Astrocyte of the spinal cord (primary cell): ENCODE measurements around the gene CLDN3.

Experiments used
- DNase-seq: peaks from one replicate; pipeline ENCODE4 v3.0.0; 2011; ENCODE audit warnings: low read depth, low spot score
- H3K4me3 ChIP-seq: 2 replicates; pipeline ENCODE4 v1.5.1; 2011; ENCODE audit warnings: low read depth, mild to moderate bottlenecking, low read length, moderate library complexity
- CTCF ChIP-seq: IDR thresholded peaks from 2 replicates; pipeline ENCODE4 v1.5.1; 2012; ENCODE audit warnings: low read depth, mild to moderate bottlenecking, low read length, inconsistent platforms
- in situ Hi-C: cut with HindIII; loops from 2 replicates; pipeline ENCODE4 v1.10.0; 2017; ENCODE audit warnings: low sequenced_read_pairs

The CLDN3 gene

GRCh38 chr7:73770860-73771670 is 995 bp upstream of the CLDN3 start:
- DNase-seq, result no peak
- no peak for TF ChIP-seq CTCF
- H3K4me3 ChIP-seq, result no peak overlapping the region
- in situ Hi-C loops, result no loop called here

GRCh38 chr7:73769481-73770001 is 529 bp downstream of the CLDN3 start:
- no peak for TF ChIP-seq CTCF
- no peak for DNase-seq
- no peak overlapping the region for H3K4me3 ChIP-seq
- in situ Hi-C loops, result no loop called here

GRCh38 chr7:73768641-73769480 is 1.2 kb downstream of the CLDN3 start:
- H3K4me3 ChIP-seq, result no peak overlapping the region
- in situ Hi-C loops, result no loop called here
- no peak for TF ChIP-seq CTCF
- DNase-seq, result no peak

- H3K4me3 ChIP-seq, result no peak overlapping the region
- no peak for TF ChIP-seq CTCF
- in situ Hi-C loops, result no loop called here
- no peak for DNase-seq
These were observed 3.4 kb downstream of the CLDN3 start for GRCh38 chr7:73766556-73767229.

GRCh38 chr7:73762659-73762999 is 7.4 kb downstream of the CLDN3 start:
- TF ChIP-seq CTCF, result no peak
- in situ Hi-C loops, result no loop called here
- no peak for DNase-seq
- H3K4me3 ChIP-seq, result no peak overlapping the region
